MCF 10A (cell line): ENCODE data around the gene XCL2. TPM values are rescaled to one million over a fixed set of nuclear protein-coding genes. Genes with fewer than 3 reads are reported as not detected.

ENCODE experiments used
- BruUV-seq: library from RNA; stranded (reverse); fragments of 400-500 nt; replicated peaks from 2 replicates; lab custom pipeline; 2021; lab: Mats Ljungman, UMichigan
- CTCF ChIA-PET: fragments of 300-600 bp; sonication (Branson Sonifier 250); formaldehyde crosslinking; extraction: SDS; loops from one replicate; lab custom pipeline; 2021; ENCODE audit warnings: antibody characterized with exemption, inconsistent platforms; lab: Yijun Ruan, JAX
- POLR2A ChIA-PET: fragments of 300-600, 350-650 bp; sonication (Branson Sonifier 250); formaldehyde crosslinking; extraction: SDS; loops from one replicate; lab custom pipeline; 2020; ENCODE audit warnings: antibody characterized with exemption, inconsistent platforms; lab: Yijun Ruan, JAX
- DNase-seq: peaks from one replicate; pipeline ENCODE4 v3.0.0-alpha.2; 2018; ENCODE audit not compliant: unreplicated experiment
- H3K27ac Mint-ChIP-seq: one replicate; pipeline ENCODE4 v1.8.0; 2022; ENCODE audit warnings: mild to moderate bottlenecking, low read depth, mixed read lengths; ENCODE audit not compliant: unreplicated experiment
- H3K27me3 Mint-ChIP-seq: one replicate; pipeline ENCODE4 v1.8.0; 2022; ENCODE audit warnings: mixed read lengths; ENCODE audit not compliant: insufficient read depth, unreplicated experiment
- H3K36me3 Mint-ChIP-seq: one replicate; pipeline ENCODE4 v1.8.0; 2022; ENCODE audit warnings: mild to moderate bottlenecking, moderate library complexity, mixed read lengths; ENCODE audit not compliant: insufficient read depth, unreplicated experiment
- H3K4me1 Mint-ChIP-seq: one replicate; pipeline ENCODE4 v1.8.0; 2022; ENCODE audit warnings: mixed read lengths; ENCODE audit not compliant: insufficient read depth, unreplicated experiment
- H3K4me3 Mint-ChIP-seq: one replicate; pipeline ENCODE4 v1.8.0; 2022; ENCODE audit warnings: mild to moderate bottlenecking, moderate library complexity, mixed read lengths; ENCODE audit not compliant: unreplicated experiment
- H3K9me3 Mint-ChIP-seq: one replicate; pipeline ENCODE4 v1.8.0; 2022; ENCODE audit warnings: mixed read lengths; ENCODE audit not compliant: unreplicated experiment
- CTCF ChIP-seq: fragments of 200-600 bp; IDR thresholded peaks from one replicate; pipeline ENCODE4 v1.8.0; 2022; ENCODE audit warnings: antibody characterized with exemption, mild to moderate bottlenecking; ENCODE audit not compliant: unreplicated experiment
- intact Hi-C: fragments of 100-400 bp; cut with micrococcal nuclease; formaldehyde crosslinking; loops from 2 replicates; pipeline ENCODE4 v1.14.1; 2022
- total RNA-seq: library from RNA; stranded (reverse); gene quantifications from 2 replicates; pipeline ENCODE4 v1.2.3, GENCODE V29; 2022

Gene XCL2
- total RNA-seq, 1 experiment from 2014 or later: not detected

GRCh38 chr1:168560370-168560769, 16.6 kb upstream of the XCL2 start:
- ChIA-PET POLR2A (interaction anchor here (0.6 to 1.4 kb wide), 2 partner anchors 8 to 90 kb away, joined by 3 to 4 read pairs; no protein-coding TSS in a partner anchor), CTCF (interaction anchor here (0.5 to 2.5 kb wide), 5 partner anchors 15 to 790 kb away, joined by 3 to 14 read pairs (median 3); no protein-coding TSS in a partner anchor)
- Mint-ChIP-seq H3K27me3 (peaks cover 40% of the 10 kb centered on the region), H3K4me3 (no peak overlapping the region), H3K36me3 (no peaks in the 10 kb centered on the region), H3K9me3 (no peaks in the 10 kb centered on the region), H3K4me1 (peaks cover 15% of the 10 kb centered on the region), H3K27ac (no peak overlapping the region)
- no TSS peak for BruUV-seq
- intact Hi-C loops: no loop called here
- DNase-seq: no peak
- TF ChIP-seq CTCF: no peak

- H3K27me3 Mint-ChIP-seq: peaks cover 3% of the 10 kb centered on the region
- H3K4me3 Mint-ChIP-seq: no peak overlapping the region
- H3K4me1 Mint-ChIP-seq: peaks cover 15% of the 10 kb centered on the region
- no TSS peak for BruUV-seq
- intact Hi-C loops: no loop called here
- ChIA-PET POLR2A (interaction anchor here (1.2 kb wide), 1 partner anchor 9 kb away, joined by 6 read pairs; no protein-coding TSS in a partner anchor), CTCF (interaction anchor here (0.7 to 1.5 kb wide), 5 partner anchors 18 to 214 kb away, joined by 3 to 6 read pairs (median 4); no protein-coding TSS in a partner anchor)
- no peak overlapping the region for H3K27ac Mint-ChIP-seq
- H3K36me3 Mint-ChIP-seq: no peaks in the 10 kb centered on the region
- DNase-seq: no peak
- no peak for TF ChIP-seq CTCF
- no peaks in the 10 kb centered on the region for H3K9me3 Mint-ChIP-seq
These were observed 12.8 kb upstream of the XCL2 start for GRCh38 chr1:168556647-168557046.

- TF ChIP-seq CTCF: no peak
- H3K36me3 Mint-ChIP-seq: no peaks in the 10 kb centered on the region
- DNase-seq: no peak
- H3K4me1 Mint-ChIP-seq: peaks cover 22% of the 10 kb centered on the region
- CTCF ChIA-PET: interaction anchor here (1.2 to 1.8 kb wide), 3 partner anchors 116 to 213 kb away, joined by 3 to 10 read pairs (median 3); no protein-coding TSS in a partner anchor
- H3K4me3 Mint-ChIP-seq: no peak overlapping the region
- BruUV-seq: no TSS peak
- H3K9me3 Mint-ChIP-seq: no peaks in the 10 kb centered on the region
- H3K27ac Mint-ChIP-seq: no peak overlapping the region
- intact Hi-C loops: no loop called here
- H3K27me3 Mint-ChIP-seq: no peaks in the 10 kb centered on the region
- POLR2A ChIA-PET: no interaction called here
These were observed 11.8 kb upstream of the XCL2 start for GRCh38 chr1:168555508-168556046.

GRCh38 chr1:168554603-168555483, 11.0 kb upstream of the XCL2 start:
- no peak for TF ChIP-seq CTCF
- no peak for DNase-seq
- Mint-ChIP-seq H3K9me3 (no peaks in the 10 kb centered on the region), H3K36me3 (no peaks in the 10 kb centered on the region), H3K4me1 (peaks cover 22% of the 10 kb centered on the region), H3K4me3 (no peak overlapping the region), H3K27me3 (no peaks in the 10 kb centered on the region), H3K27ac (no peak overlapping the region)
- no TSS peak for BruUV-seq
- intact Hi-C loops: no loop called here
- ChIA-PET POLR2A (interaction anchor here (0.7 kb wide), 1 partner anchor 57 kb away, joined by 3 read pairs; no protein-coding TSS in a partner anchor), CTCF (interaction anchor here (0.6 to 1.8 kb wide), 6 partner anchors 49 to 472 kb away, joined by 3 to 10 read pairs (median 4); no protein-coding TSS in a partner anchor)
